OCI-LY7 (cell line): ENCODE data around the gene GLDN. TPM values are rescaled to one million over a fixed set of nuclear protein-coding genes. Genes with fewer than 3 reads are reported as not detected.

Experiments used
- BruUV-seq: library from RNA; stranded (reverse); fragments of 400-500 nt; replicated peaks from 2 replicates; lab custom pipeline; 2021; lab: Mats Ljungman, UMichigan
- CTCF ChIA-PET: fragments of 300-600 bp; sonication (Branson Sonifier 250); formaldehyde crosslinking; loops from one replicate; lab custom pipeline; 2022; ENCODE audit warnings: antibody characterized with exemption; ENCODE audit not compliant: unreplicated experiment; lab: Charles Lee
- POLR2A ChIA-PET: fragments of 300-600 bp; sonication (Branson Sonifier 250); formaldehyde crosslinking; loops from one replicate; lab custom pipeline; 2022; ENCODE audit warnings: antibody characterized with exemption; lab: Charles Lee
- DNase-seq: peaks from one replicate; pipeline ENCODE4 v3.0.0-alpha.2; 2015; ENCODE audit warnings: low spot score
- H2AFZ ChIP-seq: fragments of 200-600 bp; sonication (generic), shearing (Covaris generic); 2 replicates; pipeline ENCODE4 v1.6.1; 2014; ENCODE audit warnings: mild to moderate bottlenecking, antibody characterized with exemption, low read length, moderate library complexity
- H3K27ac ChIP-seq: fragments of 200-600 bp; sonication (generic); 2 replicates; pipeline ENCODE4 v1.5.1; 2014; ENCODE audit warnings: mixed run types, low read depth, mild to moderate bottlenecking, moderate library complexity, low read length, inconsistent platforms; ENCODE audit not compliant: poor library complexity, severe bottlenecking
- H3K36me3 ChIP-seq: fragments of 200-600 bp; sonication (generic); 2 replicates; pipeline ENCODE4 v1.6.1; 2014; ENCODE audit warnings: mild to moderate bottlenecking, antibody characterized with exemption, low read length, moderate library complexity, mixed read lengths; ENCODE audit not compliant: insufficient read depth
- H3K4me1 ChIP-seq: fragments of 200-600 bp; sonication (generic); 2 replicates; pipeline ENCODE4 v1.5.1; 2014; ENCODE audit warnings: mild to moderate bottlenecking, low read length; ENCODE audit not compliant: insufficient read depth, poor library complexity, severe bottlenecking
- H3K4me2 ChIP-seq: fragments of 200-600 bp; sonication (generic); 2 replicates; pipeline ENCODE4 v1.6.1; 2014; ENCODE audit warnings: mild to moderate bottlenecking, low read length
- H3K4me3 ChIP-seq: fragments of 200-600 bp; sonication (generic); 2 replicates; pipeline ENCODE4 v1.5.1; 2014; ENCODE audit warnings: mild to moderate bottlenecking, low read depth, low read length; ENCODE audit not compliant: poor library complexity, severe bottlenecking
- H3K79me2 ChIP-seq: fragments of 200-600 bp; sonication (generic); 2 replicates; pipeline ENCODE4 v1.6.1; 2016; ENCODE audit warnings: low read depth, mild to moderate bottlenecking, low read length, moderate library complexity, mixed read lengths; ENCODE audit not compliant: insufficient read depth
- H3K9me2 ChIP-seq: fragments of 200-600 bp; sonication (generic); 2 replicates; pipeline ENCODE4 v1.6.1; 2016; ENCODE audit warnings: mild to moderate bottlenecking, low read length, mixed read lengths; ENCODE audit not compliant: insufficient read depth
- H3K9me3 ChIP-seq: fragments of 200-600 bp; sonication (generic); 2 replicates; pipeline ENCODE4 v1.6.1; 2014; ENCODE audit warnings: mild to moderate bottlenecking, mixed run types, low read length, mixed read lengths
- H4K20me1 ChIP-seq: fragments of 200-600 bp; sonication (generic); 2 replicates; pipeline ENCODE4 v1.6.1; 2014; ENCODE audit warnings: mild to moderate bottlenecking, antibody characterized with exemption, low read length, moderate library complexity, mixed read lengths; ENCODE audit not compliant: insufficient read depth
- CTCF ChIP-seq: fragments of 200-600 bp; sonication (generic); conservative IDR thresholded peaks from 2 replicates; pipeline ENCODE4 v1.5.1; 2014; ENCODE audit warnings: mild to moderate bottlenecking, antibody characterized with exemption, low read length, moderate library complexity, mixed read lengths
- EZH2phosphoT487 ChIP-seq: fragments of 200-600 bp; sonication (generic); IDR thresholded peaks from 2 replicates; pipeline ENCODE4 v1.6.1; 2018; ENCODE audit warnings: low read depth, borderline replicate concordance, mild to moderate bottlenecking, mixed run types, antibody characterized with exemption, low read length, moderate library complexity, mixed read lengths
- intact Hi-C: fragments of 100-400 bp; cut with micrococcal nuclease; formaldehyde crosslinking; loops from one replicate; pipeline ENCODE4 v1.10.0; 2022; ENCODE audit not compliant: unreplicated experiment
- total RNA-seq, 2 experiments: library from RNA; depleted of rRNA in 1 of 2; stranded (reverse); fragments of >200 nt in 1 of 2; shearing (Covaris generic) in 1 of 2; gene quantifications; 2 replicates each; pipeline ENCODE4 v1.2.3, GENCODE V29; 2014 to 2022

GLDN gene
- total RNA-seq, 2 experiments from 2014 or later = not detected

- H4K20me1 ChIP-seq = no peaks in the 10 kb centered on the region
- H2AFZ ChIP-seq = no peak overlapping the region
- H3K27ac ChIP-seq = no peak overlapping the region
- no peaks in the 10 kb centered on the region for H3K9me3 ChIP-seq
- no peak for DNase-seq
- BruUV-seq = no TSS peak
- H3K4me1 ChIP-seq = no peaks in the 10 kb centered on the region
- CTCF ChIA-PET = no interaction called here
- H3K4me3 ChIP-seq = no peak overlapping the region
- no peaks in the 10 kb centered on the region for H3K9me2 ChIP-seq
- POLR2A ChIA-PET = no interaction called here
- no peaks in the 10 kb centered on the region for H3K36me3 ChIP-seq
- intact Hi-C loops = no loop called here
- H3K79me2 ChIP-seq = no peaks in the 10 kb centered on the region
- TF ChIP-seq CTCF (no peak), EZH2phosphoT487 (no peak)
- no peak overlapping the region for H3K4me2 ChIP-seq
Measured at GRCh38 chr15:51313644-51314280, 27.7 kb upstream of the GLDN start.

GRCh38 chr15:51314391-51315337 is 26.8 kb upstream of the GLDN start:
- Histone ChIP-seq H3K36me3 (no peaks in the 10 kb centered on the region), H3K4me2 (no peak overlapping the region), H3K4me1 (no peaks in the 10 kb centered on the region), H3K9me3 (no peaks in the 10 kb centered on the region), H3K27ac (no peak overlapping the region), H4K20me1 (no peaks in the 10 kb centered on the region), H3K9me2 (no peaks in the 10 kb centered on the region), H3K79me2 (no peaks in the 10 kb centered on the region), H3K4me3 (no peak overlapping the region), H2AFZ (no peak overlapping the region)
- no peak for TF ChIP-seq CTCF
- no peak for TF ChIP-seq EZH2phosphoT487
- intact Hi-C loops = no loop called here
- no peak for DNase-seq
- CTCF ChIA-PET = no interaction called here
- no TSS peak for BruUV-seq
- POLR2A ChIA-PET = no interaction called here
